Measurements from ENCODE around the gene WWOX.

GRCh38 chr16:78443542-78444364 is 344.3 kb downstream of the WWOX start:
- no peak for TF ChIP-seq EZH2 (IDR thresholded peaks at IDR 0.05; ENCODE audit: insufficient read depth, low read length)
- TF ChIP-seq, protein P1, sequence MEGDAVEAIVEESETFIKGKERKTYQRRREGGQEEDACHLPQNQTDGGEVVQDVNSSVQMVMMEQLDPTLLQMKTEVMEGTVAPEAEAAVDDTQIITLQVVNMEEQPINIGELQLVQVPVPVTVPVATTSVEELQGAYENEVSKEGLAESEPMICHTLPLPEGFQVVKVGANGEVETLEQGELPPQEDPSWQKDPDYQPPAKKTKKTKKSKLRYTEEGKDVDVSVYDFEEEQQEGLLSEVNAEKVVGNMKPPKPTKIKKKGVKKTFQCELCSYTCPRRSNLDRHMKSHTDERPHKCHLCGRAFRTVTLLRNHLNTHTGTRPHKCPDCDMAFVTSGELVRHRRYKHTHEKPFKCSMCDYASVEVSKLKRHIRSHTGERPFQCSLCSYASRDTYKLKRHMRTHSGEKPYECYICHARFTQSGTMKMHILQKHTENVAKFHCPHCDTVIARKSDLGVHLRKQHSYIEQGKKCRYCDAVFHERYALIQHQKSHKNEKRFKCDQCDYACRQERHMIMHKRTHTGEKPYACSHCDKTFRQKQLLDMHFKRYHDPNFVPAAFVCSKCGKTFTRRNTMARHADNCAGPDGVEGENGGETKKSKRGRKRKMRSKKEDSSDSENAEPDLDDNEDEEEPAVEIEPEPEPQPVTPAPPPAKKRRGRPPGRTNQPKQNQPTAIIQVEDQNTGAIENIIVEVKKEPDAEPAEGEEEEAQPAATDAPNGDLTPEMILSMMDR (IDR thresholded peaks at IDR 0.05; ENCODE audit: insufficient read depth, low read depth, low read length): no peak
